HepG2 (cell line): ENCODE results near the gene UTP15. TPM values are rescaled to one million over a fixed set of nuclear protein-coding genes. Genes with fewer than 3 reads are reported as not detected.

Experiments
- HIVEP1 ChIP-seq: sonication (generic); formaldehyde crosslinking; IDR thresholded peaks from 2 replicates; pipeline ENCODE4 v1.4.0; 2020; ENCODE audit warnings: mild to moderate bottlenecking, missing genetic modification reagents
- PRMT3 ChIP-seq: sonication (generic); formaldehyde crosslinking; IDR thresholded peaks from 2 replicates; pipeline ENCODE4 v1.8.1; 2022; ENCODE audit warnings: low read depth, mild to moderate bottlenecking, moderate library complexity, missing genetic modification reagents, borderline replicate concordance
- TARDBP ChIP-seq: sonication (generic); formaldehyde crosslinking; IDR thresholded peaks from 2 replicates; pipeline ENCODE4 v1.8.0; 2022; ENCODE audit warnings: mild to moderate bottlenecking, missing genetic modification reagents
- ZNF329 ChIP-seq: sonication (generic); formaldehyde crosslinking; IDR thresholded peaks from 2 replicates; pipeline ENCODE4 v1.9.0; 2021; ENCODE audit warnings: low read depth, mild to moderate bottlenecking, missing genetic modification reagents
- ZNF333 ChIP-seq: sonication (generic); formaldehyde crosslinking; IDR thresholded peaks from 2 replicates; pipeline ENCODE4 v1.4.0; 2020; ENCODE audit warnings: mild to moderate bottlenecking, missing genetic modification reagents, borderline replicate concordance
- ZNF616 ChIP-seq: sonication (generic); formaldehyde crosslinking; IDR thresholded peaks from 2 replicates; pipeline ENCODE4 v1.5.0; 2020; ENCODE audit warnings: low read depth, mild to moderate bottlenecking, missing genetic modification reagents
- ZNF773 ChIP-seq: sonication (generic); formaldehyde crosslinking; IDR thresholded peaks from 2 replicates; pipeline ENCODE4 v1.4.0; 2020; ENCODE audit warnings: missing genetic modification reagents, borderline replicate concordance
- polyA plus RNA-seq, 8 experiments: library from polyadenylated mRNA; depleted of rRNA in 3 of 8; stranded (reverse) in 7 of 8; unstranded in 1 of 8; fragments of >200 nt; fragmentation: Illumina TruSeq in 4 of 8; extraction: Trizol in 4 of 8; gene quantifications; 2 replicates each; pipeline versions ENCODE4 v1.2.1 to v1.2.3, GENCODE V29; 2011 to 2016; ENCODE audit warnings: low read depth in 4 of 8, missing spikeins in 1 of 8, mixed read lengths in 1 of 8; ENCODE audit not compliant: insufficient read depth in 1 of 8
- total RNA-seq, 5 experiments: library from RNA; depleted of rRNA; stranded (reverse); fragments of >200 nt; fragmentation: Illumina TruSeq; extraction: Trizol; gene quantifications; 2 replicates each; pipeline ENCODE4 v1.2.3, GENCODE V29; 2016; ENCODE audit warnings: low read depth in 1 of 5
- TF ChIP-seq, protein P1 (sequence below): sonication (generic); formaldehyde crosslinking; IDR thresholded peaks from 2 replicates; pipeline ENCODE4 v1.5.1; 2020; ENCODE audit warnings: mild to moderate bottlenecking, missing genetic modification reagents, moderate library complexity
- TF ChIP-seq, protein P2 (sequence below): sonication (generic); formaldehyde crosslinking; conservative IDR thresholded peaks from 2 replicates; pipeline ENCODE4 v1.4.0; 2020; ENCODE audit warnings: mild to moderate bottlenecking, missing genetic modification reagents, moderate library complexity
- TF ChIP-seq, protein P3 (sequence below): sonication (generic); formaldehyde crosslinking; IDR thresholded peaks from 2 replicates; pipeline ENCODE4 v1.4.0; 2020; ENCODE audit warnings: mild to moderate bottlenecking, low read depth, missing genetic modification reagents
- TF ChIP-seq, protein P4 (sequence below): sonication (generic); formaldehyde crosslinking; IDR thresholded peaks from 2 replicates; pipeline ENCODE4 v1.5.1; 2020; ENCODE audit warnings: mild to moderate bottlenecking, moderate library complexity, missing genetic modification reagents
- TF ChIP-seq, protein P5 (sequence below): sonication (generic); formaldehyde crosslinking; IDR thresholded peaks from 2 replicates; pipeline ENCODE4 v1.5.1; 2020; ENCODE audit warnings: missing genetic modification reagents, mild to moderate bottlenecking, borderline replicate concordance
- TF ChIP-seq, protein P6 (sequence below): sonication (generic); formaldehyde crosslinking; IDR thresholded peaks from 2 replicates; pipeline ENCODE4 v1.4.0; 2020; ENCODE audit warnings: missing genetic modification reagents

UTP15 gene
- total and polyA plus RNA-seq, 2 of the 13 experiments (the other 11 are each of a cell fraction or from before 2014, with no cell fraction given): 7.3 to 35.8 TPM

DNA sequence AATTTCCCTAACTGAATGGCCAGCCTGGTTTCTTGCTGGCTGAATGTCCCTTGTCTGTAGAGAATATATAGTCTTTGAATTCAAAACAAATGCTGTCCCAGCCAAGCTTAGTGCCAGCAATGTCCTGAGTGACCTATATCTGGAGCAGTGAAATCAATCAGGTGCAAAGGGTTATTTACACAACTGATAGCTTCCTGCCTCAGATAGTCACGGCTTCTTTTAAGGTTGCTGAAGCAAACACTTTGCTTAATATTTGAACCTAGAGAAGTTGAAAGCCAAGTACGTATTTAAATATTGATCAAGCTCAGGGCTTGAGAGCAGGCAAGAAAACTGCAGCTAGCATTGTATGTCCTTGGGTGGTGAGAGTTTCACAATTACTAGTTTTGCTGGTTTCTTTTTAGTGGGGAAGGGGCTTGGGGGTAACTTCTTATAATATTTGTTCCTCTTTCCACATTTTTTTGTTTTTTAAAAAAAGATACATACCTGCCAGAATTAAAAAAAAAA lies 58.4 kb downstream of the UTP15 start (continued):
- TF ChIP-seq ZNF333 (CRISPR knock-in tag): no peak
- TF ChIP-seq PRMT3 (CRISPR knock-in tag): no peak
- TF ChIP-seq TARDBP (CRISPR knock-in tag): peak; percentile 79; the same call in 1 of the 2 replicates
- TF ChIP-seq, protein P1, sequence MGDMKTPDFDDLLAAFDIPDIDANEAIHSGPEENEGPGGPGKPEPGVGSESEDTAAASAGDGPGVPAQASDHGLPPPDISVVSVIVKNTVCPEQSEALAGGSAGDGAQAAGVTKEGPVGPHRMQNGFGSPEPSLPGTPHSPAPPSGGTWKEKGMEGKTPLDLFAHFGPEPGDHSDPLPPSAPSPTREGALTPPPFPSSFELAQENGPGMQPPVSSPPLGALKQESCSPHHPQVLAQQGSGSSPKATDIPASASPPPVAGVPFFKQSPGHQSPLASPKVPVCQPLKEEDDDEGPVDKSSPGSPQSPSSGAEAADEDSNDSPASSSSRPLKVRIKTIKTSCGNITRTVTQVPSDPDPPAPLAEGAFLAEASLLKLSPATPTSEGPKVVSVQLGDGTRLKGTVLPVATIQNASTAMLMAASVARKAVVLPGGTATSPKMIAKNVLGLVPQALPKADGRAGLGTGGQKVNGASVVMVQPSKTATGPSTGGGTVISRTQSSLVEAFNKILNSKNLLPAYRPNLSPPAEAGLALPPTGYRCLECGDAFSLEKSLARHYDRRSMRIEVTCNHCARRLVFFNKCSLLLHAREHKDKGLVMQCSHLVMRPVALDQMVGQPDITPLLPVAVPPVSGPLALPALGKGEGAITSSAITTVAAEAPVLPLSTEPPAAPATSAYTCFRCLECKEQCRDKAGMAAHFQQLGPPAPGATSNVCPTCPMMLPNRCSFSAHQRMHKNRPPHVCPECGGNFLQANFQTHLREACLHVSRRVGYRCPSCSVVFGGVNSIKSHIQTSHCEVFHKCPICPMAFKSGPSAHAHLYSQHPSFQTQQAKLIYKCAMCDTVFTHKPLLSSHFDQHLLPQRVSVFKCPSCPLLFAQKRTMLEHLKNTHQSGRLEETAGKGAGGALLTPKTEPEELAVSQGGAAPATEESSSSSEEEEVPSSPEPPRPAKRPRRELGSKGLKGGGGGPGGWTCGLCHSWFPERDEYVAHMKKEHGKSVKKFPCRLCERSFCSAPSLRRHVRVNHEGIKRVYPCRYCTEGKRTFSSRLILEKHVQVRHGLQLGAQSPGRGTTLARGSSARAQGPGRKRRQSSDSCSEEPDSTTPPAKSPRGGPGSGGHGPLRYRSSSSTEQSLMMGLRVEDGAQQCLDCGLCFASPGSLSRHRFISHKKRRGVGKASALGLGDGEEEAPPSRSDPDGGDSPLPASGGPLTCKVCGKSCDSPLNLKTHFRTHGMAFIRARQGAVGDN (CRISPR knock-in tag): no peak
- TF ChIP-seq, protein P2, sequence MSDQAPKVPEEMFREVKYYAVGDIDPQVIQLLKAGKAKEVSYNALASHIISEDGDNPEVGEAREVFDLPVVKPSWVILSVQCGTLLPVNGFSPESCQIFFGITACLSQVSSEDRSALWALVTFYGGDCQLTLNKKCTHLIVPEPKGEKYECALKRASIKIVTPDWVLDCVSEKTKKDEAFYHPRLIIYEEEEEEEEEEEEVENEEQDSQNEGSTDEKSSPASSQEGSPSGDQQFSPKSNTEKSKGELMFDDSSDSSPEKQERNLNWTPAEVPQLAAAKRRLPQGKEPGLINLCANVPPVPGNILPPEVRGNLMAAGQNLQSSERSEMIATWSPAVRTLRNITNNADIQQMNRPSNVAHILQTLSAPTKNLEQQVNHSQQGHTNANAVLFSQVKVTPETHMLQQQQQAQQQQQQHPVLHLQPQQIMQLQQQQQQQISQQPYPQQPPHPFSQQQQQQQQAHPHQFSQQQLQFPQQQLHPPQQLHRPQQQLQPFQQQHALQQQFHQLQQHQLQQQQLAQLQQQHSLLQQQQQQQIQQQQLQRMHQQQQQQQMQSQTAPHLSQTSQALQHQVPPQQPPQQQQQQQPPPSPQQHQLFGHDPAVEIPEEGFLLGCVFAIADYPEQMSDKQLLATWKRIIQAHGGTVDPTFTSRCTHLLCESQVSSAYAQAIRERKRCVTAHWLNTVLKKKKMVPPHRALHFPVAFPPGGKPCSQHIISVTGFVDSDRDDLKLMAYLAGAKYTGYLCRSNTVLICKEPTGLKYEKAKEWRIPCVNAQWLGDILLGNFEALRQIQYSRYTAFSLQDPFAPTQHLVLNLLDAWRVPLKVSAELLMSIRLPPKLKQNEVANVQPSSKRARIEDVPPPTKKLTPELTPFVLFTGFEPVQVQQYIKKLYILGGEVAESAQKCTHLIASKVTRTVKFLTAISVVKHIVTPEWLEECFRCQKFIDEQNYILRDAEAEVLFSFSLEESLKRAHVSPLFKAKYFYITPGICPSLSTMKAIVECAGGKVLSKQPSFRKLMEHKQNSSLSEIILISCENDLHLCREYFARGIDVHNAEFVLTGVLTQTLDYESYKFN: peak; percentile 97
- TF ChIP-seq ZNF773 (CRISPR knock-in tag): no peak
- no peak for TF ChIP-seq ZNF329
- no peak for TF ChIP-seq HIVEP1 (CRISPR knock-in tag)
- no peak for TF ChIP-seq ZNF616 (CRISPR knock-in tag)
- TF ChIP-seq, protein P3, sequence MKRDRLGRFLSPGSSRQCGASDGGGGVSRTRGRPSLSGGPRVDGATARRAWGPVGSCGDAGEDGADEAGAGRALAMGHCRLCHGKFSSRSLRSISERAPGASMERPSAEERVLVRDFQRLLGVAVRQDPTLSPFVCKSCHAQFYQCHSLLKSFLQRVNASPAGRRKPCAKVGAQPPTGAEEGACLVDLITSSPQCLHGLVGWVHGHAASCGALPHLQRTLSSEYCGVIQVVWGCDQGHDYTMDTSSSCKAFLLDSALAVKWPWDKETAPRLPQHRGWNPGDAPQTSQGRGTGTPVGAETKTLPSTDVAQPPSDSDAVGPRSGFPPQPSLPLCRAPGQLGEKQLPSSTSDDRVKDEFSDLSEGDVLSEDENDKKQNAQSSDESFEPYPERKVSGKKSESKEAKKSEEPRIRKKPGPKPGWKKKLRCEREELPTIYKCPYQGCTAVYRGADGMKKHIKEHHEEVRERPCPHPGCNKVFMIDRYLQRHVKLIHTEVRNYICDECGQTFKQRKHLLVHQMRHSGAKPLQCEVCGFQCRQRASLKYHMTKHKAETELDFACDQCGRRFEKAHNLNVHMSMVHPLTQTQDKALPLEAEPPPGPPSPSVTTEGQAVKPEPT (CRISPR knock-in tag): no peak
- TF ChIP-seq, protein P4, sequence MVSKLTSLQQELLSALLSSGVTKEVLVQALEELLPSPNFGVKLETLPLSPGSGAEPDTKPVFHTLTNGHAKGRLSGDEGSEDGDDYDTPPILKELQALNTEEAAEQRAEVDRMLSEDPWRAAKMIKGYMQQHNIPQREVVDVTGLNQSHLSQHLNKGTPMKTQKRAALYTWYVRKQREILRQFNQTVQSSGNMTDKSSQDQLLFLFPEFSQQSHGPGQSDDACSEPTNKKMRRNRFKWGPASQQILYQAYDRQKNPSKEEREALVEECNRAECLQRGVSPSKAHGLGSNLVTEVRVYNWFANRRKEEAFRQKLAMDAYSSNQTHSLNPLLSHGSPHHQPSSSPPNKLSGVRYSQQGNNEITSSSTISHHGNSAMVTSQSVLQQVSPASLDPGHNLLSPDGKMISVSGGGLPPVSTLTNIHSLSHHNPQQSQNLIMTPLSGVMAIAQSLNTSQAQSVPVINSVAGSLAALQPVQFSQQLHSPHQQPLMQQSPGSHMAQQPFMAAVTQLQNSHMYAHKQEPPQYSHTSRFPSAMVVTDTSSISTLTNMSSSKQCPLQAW: peak; percentile 87
- TF ChIP-seq, protein P5, sequence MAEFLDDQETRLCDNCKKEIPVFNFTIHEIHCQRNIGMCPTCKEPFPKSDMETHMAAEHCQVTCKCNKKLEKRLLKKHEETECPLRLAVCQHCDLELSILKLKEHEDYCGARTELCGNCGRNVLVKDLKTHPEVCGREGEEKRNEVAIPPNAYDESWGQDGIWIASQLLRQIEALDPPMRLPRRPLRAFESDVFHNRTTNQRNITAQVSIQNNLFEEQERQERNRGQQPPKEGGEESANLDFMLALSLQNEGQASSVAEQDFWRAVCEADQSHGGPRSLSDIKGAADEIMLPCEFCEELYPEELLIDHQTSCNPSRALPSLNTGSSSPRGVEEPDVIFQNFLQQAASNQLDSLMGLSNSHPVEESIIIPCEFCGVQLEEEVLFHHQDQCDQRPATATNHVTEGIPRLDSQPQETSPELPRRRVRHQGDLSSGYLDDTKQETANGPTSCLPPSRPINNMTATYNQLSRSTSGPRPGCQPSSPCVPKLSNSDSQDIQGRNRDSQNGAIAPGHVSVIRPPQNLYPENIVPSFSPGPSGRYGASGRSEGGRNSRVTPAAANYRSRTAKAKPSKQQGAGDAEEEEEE (CRISPR knock-in tag): no peak
- TF ChIP-seq, protein P6, sequence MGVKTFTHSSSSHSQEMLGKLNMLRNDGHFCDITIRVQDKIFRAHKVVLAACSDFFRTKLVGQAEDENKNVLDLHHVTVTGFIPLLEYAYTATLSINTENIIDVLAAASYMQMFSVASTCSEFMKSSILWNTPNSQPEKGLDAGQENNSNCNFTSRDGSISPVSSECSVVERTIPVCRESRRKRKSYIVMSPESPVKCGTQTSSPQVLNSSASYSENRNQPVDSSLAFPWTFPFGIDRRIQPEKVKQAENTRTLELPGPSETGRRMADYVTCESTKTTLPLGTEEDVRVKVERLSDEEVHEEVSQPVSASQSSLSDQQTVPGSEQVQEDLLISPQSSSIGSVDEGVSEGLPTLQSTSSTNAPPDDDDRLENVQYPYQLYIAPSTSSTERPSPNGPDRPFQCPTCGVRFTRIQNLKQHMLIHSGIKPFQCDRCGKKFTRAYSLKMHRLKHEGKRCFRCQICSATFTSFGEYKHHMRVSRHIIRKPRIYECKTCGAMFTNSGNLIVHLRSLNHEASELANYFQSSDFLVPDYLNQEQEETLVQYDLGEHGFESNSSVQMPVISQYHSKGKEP (CRISPR knock-in tag): no peak
